Testis (tissue), 3 donors: Measurements from ENCODE around the gene EREG. TPM values are rescaled to one million over a fixed set of nuclear protein-coding genes. Genes with fewer than 3 reads are reported as not detected.

Experiments used
- DNase-seq: peaks from one replicate; pipeline ENCODE4 v3.0.0-alpha.2; 2019
- H3K27ac ChIP-seq, 2 donors: fragments of 200-600 bp; sonication (generic); one replicate each; pipeline ENCODE4 v1.5.1; 2019
- H3K27me3 ChIP-seq: fragments of 200-600 bp; sonication (generic); one replicate; pipeline ENCODE4 v1.5.1; 2019
- H3K36me3 ChIP-seq: fragments of 200-600 bp; sonication (generic); one replicate; pipeline ENCODE4 v1.5.1; 2017; ENCODE audit warnings: low read depth; ENCODE audit errors: missing control alignments
- H3K4me1 ChIP-seq: fragments of 200-600 bp; sonication (generic); one replicate; pipeline ENCODE4 v1.5.1; 2019
- H3K4me3 ChIP-seq, 2 donors: fragments of 200-600 bp; sonication (generic); one replicate each; pipeline ENCODE4 v1.5.1; 2017 to 2019
- H3K9me3 ChIP-seq: fragments of 200-600 bp; sonication (generic); one replicate; pipeline ENCODE4 v1.5.1; 2017
- POLR2A ChIP-seq: fragments of 450-650 bp; IDR thresholded peaks from one replicate; pipeline ENCODE4 v1.6.1; 2017; ENCODE audit warnings: antibody characterized with exemption, mild to moderate bottlenecking, moderate library complexity
- WGBS, 2 donors: methylation state at CpG; one replicate each; pipeline ENCODE4 v1.1.5; 2018; 5-methylcytosine and 5-hydroxymethylcytosine counted together
- intact Hi-C: fragments of 100-400 bp; cut with DNase I; formaldehyde crosslinking; loops from one replicate; pipeline ENCODE4 v1.15.1; 2023; ENCODE audit warnings: low total_unique reads
- polyA plus RNA-seq: library from polyadenylated mRNA; stranded (reverse); fragments of 350-450 nt; fragmentation: Illumina TruSeq; extraction: RNeasy Lipid Tissue Mini Kit (QIAGEN cat#74804); gene quantifications from one replicate; pipeline ENCODE4 v1.2.3, GENCODE V29; 2014; ENCODE audit warnings: low read depth, low replicate concordance; ENCODE audit not compliant: insufficient read depth
- total RNA-seq, 2 donors: library from RNA; depleted of rRNA; stranded (reverse); fragments of >200 nt; gene quantifications; one replicate each; pipeline ENCODE4 v1.2.3, GENCODE V29; 2016
- TF ChIP-seq, protein P1 (sequence below), 3 experiments: fragments of 450-650 bp in 2 of 3; fragments of 200-600 bp in 1 of 3; sonication (generic) in 1 of 3; IDR thresholded peaks; one replicate each; pipeline ENCODE4 v1.5.1; 2016 to 2019; ENCODE audit warnings: antibody characterized with exemption in 3 of 3, mild to moderate bottlenecking in 2 of 3, moderate library complexity in 1 of 3

EREG gene
- total and polyA plus RNA-seq, 3 donors from 2014 or later: 0.37 TPM; not detected in 2

DNA sequence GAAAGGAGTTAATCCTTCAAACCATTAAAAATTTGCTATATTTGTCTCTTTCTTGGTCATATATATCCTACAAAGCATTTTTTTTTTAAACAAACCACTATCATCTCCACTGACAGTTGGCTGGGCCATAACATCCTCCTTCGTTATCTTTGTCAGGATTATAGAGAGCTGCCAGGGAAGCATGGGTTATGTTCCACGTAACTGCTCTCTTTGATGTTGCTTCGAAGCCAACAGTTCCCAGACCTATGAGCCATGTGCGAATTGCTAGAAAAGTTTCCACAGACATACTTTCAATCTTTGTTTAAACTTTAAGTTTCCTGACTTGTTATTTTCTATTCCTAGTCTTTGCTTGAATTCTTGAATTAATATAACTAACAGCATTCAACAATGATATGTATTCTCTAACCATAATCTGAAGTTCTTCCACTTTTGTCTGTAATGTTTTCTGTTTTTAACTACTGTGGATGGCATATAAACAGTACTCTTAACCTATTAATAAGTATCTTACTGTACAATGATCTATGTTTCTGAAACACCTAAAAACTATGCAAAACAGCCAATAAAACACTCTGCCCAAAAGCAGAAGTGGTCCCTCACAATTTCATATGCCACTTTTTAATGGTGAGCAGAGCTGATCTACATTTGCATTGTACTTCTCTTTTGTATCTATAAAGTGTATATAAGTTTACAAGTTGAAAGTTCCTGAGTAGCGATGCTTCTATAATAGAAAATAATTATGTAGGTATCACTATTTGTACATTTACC, 37.9 kb downstream of the EREG start:
- TF ChIP-seq POLR2A: no peak
- Histone ChIP-seq H3K9me3 (no peaks in the 10 kb centered on the region), H3K4me1 (no peaks in the 10 kb centered on the region), H3K36me3 (no peaks in the 10 kb centered on the region), H3K27me3 (no peaks in the 10 kb centered on the region), H3K27ac (no peak overlapping the region), H3K4me3 (no peak overlapping the region)
- DNase-seq: no peak
- intact Hi-C loops: no loop called here
- WGBS, 2 donors: 64 to 68% methylated on average over 5 of the region's 5 CpGs

DNA sequence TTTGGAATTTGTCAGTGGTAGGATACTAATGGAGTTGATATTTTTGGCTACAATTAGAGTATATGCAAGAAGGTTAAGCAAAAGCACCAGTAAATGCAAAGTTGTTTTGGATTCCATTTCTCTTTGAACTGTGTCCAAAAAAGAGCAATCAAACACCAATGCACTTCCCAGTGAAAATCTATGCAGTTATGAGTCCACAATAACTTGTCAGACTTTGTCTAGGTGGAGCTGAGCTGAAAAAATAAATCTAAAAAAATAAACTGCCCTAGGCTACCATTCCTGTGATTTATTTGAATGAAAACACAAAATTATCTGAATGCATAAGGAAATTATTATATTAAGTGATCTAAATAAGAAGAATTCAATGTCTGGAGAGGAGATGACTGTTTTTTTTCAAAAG, 42.9 kb downstream of the EREG start:
- TF ChIP-seq, protein P1, sequence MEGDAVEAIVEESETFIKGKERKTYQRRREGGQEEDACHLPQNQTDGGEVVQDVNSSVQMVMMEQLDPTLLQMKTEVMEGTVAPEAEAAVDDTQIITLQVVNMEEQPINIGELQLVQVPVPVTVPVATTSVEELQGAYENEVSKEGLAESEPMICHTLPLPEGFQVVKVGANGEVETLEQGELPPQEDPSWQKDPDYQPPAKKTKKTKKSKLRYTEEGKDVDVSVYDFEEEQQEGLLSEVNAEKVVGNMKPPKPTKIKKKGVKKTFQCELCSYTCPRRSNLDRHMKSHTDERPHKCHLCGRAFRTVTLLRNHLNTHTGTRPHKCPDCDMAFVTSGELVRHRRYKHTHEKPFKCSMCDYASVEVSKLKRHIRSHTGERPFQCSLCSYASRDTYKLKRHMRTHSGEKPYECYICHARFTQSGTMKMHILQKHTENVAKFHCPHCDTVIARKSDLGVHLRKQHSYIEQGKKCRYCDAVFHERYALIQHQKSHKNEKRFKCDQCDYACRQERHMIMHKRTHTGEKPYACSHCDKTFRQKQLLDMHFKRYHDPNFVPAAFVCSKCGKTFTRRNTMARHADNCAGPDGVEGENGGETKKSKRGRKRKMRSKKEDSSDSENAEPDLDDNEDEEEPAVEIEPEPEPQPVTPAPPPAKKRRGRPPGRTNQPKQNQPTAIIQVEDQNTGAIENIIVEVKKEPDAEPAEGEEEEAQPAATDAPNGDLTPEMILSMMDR (IDR thresholded peaks at IDR 0.05): no peak
- TF ChIP-seq POLR2A: no peak
- Histone ChIP-seq H3K9me3 (no peaks in the 10 kb centered on the region), H3K4me1 (no peaks in the 10 kb centered on the region), H3K36me3 (no peaks in the 10 kb centered on the region), H3K4me3 (no peak overlapping the region), H3K27me3 (no peaks in the 10 kb centered on the region), H3K27ac (no peak overlapping the region)
- intact Hi-C loops: no loop called here
- DNase-seq: no peak

DNA sequence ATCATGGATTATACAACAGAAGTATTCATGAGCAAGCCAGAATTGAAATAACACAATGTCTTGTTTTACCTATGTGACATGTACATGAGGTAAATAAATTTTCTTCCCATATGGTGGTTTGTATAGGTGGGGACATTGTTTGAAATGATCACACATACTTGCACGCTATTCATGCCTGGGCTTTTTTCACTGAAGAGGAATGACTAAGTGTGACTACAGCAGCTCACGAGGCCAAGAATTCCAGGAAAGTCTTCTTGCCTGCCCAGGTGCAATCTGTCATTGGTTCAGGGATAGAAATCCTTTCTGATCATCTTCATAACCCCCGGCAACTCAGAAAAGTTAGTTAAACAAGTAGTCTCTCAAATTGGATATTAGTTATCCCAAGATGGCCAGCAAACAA, 43.7 kb downstream of the EREG start:
- 95 to 96% methylated on average over 3 of the region's 3 CpGs for WGBS, 2 donors
- intact Hi-C loops: no loop called here
- no peak overlapping the region for H3K4me3 ChIP-seq
- H3K27ac ChIP-seq: no peak overlapping the region
- no peak for TF ChIP-seq POLR2A
- TF ChIP-seq, protein P1 (IDR thresholded peaks at IDR 0.05): no peak
- no peaks in the 10 kb centered on the region for H3K27me3 ChIP-seq
- H3K36me3 ChIP-seq: no peaks in the 10 kb centered on the region
- no peak for DNase-seq
- H3K4me1 ChIP-seq: no peaks in the 10 kb centered on the region
- H3K9me3 ChIP-seq: no peaks in the 10 kb centered on the region

DNA sequence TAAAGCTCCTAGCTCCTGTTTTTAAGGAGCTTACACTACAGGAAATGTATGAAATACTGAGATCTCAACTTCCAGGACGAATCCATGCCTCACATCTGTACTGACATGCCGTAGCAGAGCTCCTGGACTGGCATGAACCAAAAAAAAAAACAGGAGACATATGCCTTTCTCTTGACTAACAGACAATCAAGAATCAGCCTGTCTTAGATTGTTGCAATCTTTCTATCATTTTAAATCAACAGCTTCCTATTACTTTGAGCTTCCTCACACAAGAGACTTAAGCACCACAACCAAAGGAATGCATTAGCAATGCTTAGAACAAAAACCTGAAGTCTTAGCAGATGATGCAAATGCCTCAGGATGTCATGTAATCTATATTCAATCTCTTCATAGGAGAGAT, 45.3 kb downstream of the EREG start:
- 82 to 84% methylated on average over 2 of the region's 2 CpGs for whole genome bisulfite sequencing, 2 donors
- Histone ChIP-seq H3K27me3 (no peaks in the 10 kb centered on the region), H3K27ac (no peak overlapping the region), H3K9me3 (no peaks in the 10 kb centered on the region), H3K36me3 (no peaks in the 10 kb centered on the region), H3K4me3 (no peak overlapping the region), H3K4me1 (no peaks in the 10 kb centered on the region)
- no peak for DNase-seq
- TF ChIP-seq, protein P1 (IDR thresholded peaks at IDR 0.05): no peak
- intact Hi-C loops: no loop called here

DNA sequence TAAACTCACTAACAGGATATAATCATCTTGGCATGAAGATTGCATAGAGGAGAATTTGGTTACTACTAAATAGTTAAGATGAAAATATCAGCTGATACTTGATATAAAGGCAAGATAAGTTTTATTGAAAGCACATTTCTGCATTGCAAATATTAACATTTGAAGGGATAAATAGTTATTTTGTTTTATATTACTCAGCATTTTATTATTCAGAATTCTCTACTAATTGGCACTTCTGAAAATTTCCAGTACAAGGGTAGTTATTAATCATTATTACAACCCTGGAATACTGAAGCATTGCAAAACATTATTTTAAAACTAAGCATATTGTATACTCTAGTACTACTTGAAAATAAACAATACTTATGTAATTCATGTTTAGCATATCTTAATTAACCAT, 47.3 kb downstream of the EREG start:
- Histone ChIP-seq H3K9me3 (no peaks in the 10 kb centered on the region), H3K27me3 (no peaks in the 10 kb centered on the region), H3K4me1 (no peaks in the 10 kb centered on the region), H3K4me3 (no peak overlapping the region), H3K36me3 (no peaks in the 10 kb centered on the region), H3K27ac (no peak overlapping the region)
- no peak for DNase-seq
- intact Hi-C loops: no loop called here
- no peak for TF ChIP-seq POLR2A
- TF ChIP-seq, protein P1 (IDR thresholded peaks at IDR 0.05): no peak
